SK-N-SH (cell line): Measurements from ENCODE around the gene TPGS1. TPM values are rescaled to one million over a fixed set of nuclear protein-coding genes. Genes with fewer than 3 reads are reported as not detected.

ENCODE experiments used
- CTCF ChIA-PET: fragments of 300-600, 350-600 bp; formaldehyde crosslinking; extraction: SDS; loops from one replicate; lab custom pipeline; 2021; lab: Yijun Ruan, JAX
- POLR2A ChIA-PET: fragments of 350-600 bp; sonication (Branson Sonifier 250); formaldehyde crosslinking; extraction: SDS; loops from one replicate; lab custom pipeline; 2020; ENCODE audit warnings: antibody characterized with exemption, inconsistent platforms; lab: Yijun Ruan, JAX
- DNase-seq: peaks from one replicate; pipeline ENCODE4 v3.0.0; 2012
- H2AFZ ChIP-seq: fragments of 200-600 bp; sonication (generic); 2 replicates; pipeline ENCODE4 v1.8.1; 2016; ENCODE audit warnings: antibody characterized with exemption, mild to moderate bottlenecking, low read depth
- H3F3A ChIP-seq: fragments of 200-600 bp; sonication (generic); replicated peaks from 2 replicates; pipeline ENCODE3; 2016; ENCODE audit warnings: antibody characterized with exemption, mild to moderate bottlenecking; ENCODE audit not compliant: insufficient read depth
- H3K27ac ChIP-seq, 2 experiments: fragments of 200-500 bp in 1 of 2; fragments of 200-600 bp in 1 of 2; sonication (Bioruptor generic) in 1 of 2; sonication (generic), shearing (Covaris generic) in 1 of 2; 2 replicates each; pipeline versions ENCODE4 v1.5.1 to v1.6.1; 2014 to 2016; ENCODE audit warnings: low read depth in 2 of 2, inconsistent platforms in 1 of 2, low read length in 1 of 2, mild to moderate bottlenecking in 1 of 2, mixed read lengths in 1 of 2
- H3K27me3 ChIP-seq: fragments of 200-600 bp; sonication (generic), shearing (Covaris generic); 2 replicates; pipeline ENCODE4 v1.6.1; 2016; ENCODE audit warnings: mixed run types; ENCODE audit not compliant: insufficient read depth
- H3K36me3 ChIP-seq, 2 experiments: fragments of 200-500 bp in 1 of 2; fragments of 200-600 bp in 1 of 2; sonication (Bioruptor generic) in 1 of 2; sonication (generic) in 1 of 2; replicated peaks in 1 of 2; 2 replicates each; pipeline versions ENCODE3 to v1.5.1; 2014 to 2016; ENCODE audit warnings: low read length in 1 of 2, mild to moderate bottlenecking in 1 of 2; ENCODE audit not compliant: insufficient read depth in 2 of 2, control insufficient read depth in 1 of 2
- H3K4me1 ChIP-seq, 2 experiments: fragments of 200-500 bp in 1 of 2; fragments of 200-600 bp in 1 of 2; sonication (Bioruptor generic) in 1 of 2; sonication (generic), shearing (Covaris generic) in 1 of 2; 2 replicates each; pipeline versions ENCODE4 v1.5.1 to v1.6.1; 2014 to 2016; ENCODE audit warnings: low read depth in 1 of 2, low read length in 1 of 2, mixed run types in 1 of 2; ENCODE audit not compliant: insufficient read depth in 2 of 2, control insufficient read depth in 1 of 2
- H3K4me2 ChIP-seq: fragments of 200-600 bp; sonication (generic), shearing (Covaris generic); 2 replicates; pipeline ENCODE4 v1.6.1; 2017; ENCODE audit warnings: mixed run types
- H3K4me3 ChIP-seq, 2 experiments: fragments of 200-500 bp in 1 of 2; fragments of 200-600 bp in 1 of 2; sonication (Bioruptor generic) in 1 of 2; sonication (generic), shearing (Covaris generic) in 1 of 2; 2 replicates each; pipeline versions ENCODE4 v1.5.1 to v1.8.1; 2014 to 2016; ENCODE audit warnings: low read depth in 2 of 2, inconsistent platforms in 1 of 2, low read length in 1 of 2, mild to moderate bottlenecking in 1 of 2, mixed read lengths in 1 of 2, moderate library complexity in 1 of 2
- H3K79me2 ChIP-seq: fragments of 200-600 bp; sonication (generic); 2 replicates; pipeline ENCODE4 v1.8.1; 2017; ENCODE audit warnings: mild to moderate bottlenecking; ENCODE audit not compliant: insufficient read depth
- H3K9ac ChIP-seq: fragments of 200-600 bp; sonication (generic); 2 replicates; pipeline ENCODE4 v1.6.1; 2017; ENCODE audit warnings: mixed run types
- H3K9me2 ChIP-seq: fragments of 200-600 bp; sonication (generic); 2 replicates; pipeline ENCODE4 v1.6.1; 2017; ENCODE audit warnings: mixed run types
- H3K9me3 ChIP-seq: fragments of 200-600 bp; sonication (generic); 2 replicates; pipeline ENCODE4 v1.6.1; 2017; ENCODE audit warnings: mixed run types, mild to moderate bottlenecking, moderate library complexity
- H4K20me1 ChIP-seq: fragments of 200-600 bp; sonication (generic); 2 replicates; pipeline ENCODE4 v1.6.1; 2017; ENCODE audit warnings: mild to moderate bottlenecking, mixed run types; ENCODE audit not compliant: insufficient read depth
- CTCF ChIP-seq: fragments of 200-600 bp; sonication (generic); IDR thresholded peaks from 2 replicates; pipeline ENCODE4 v1.6.1; 2017; ENCODE audit warnings: antibody characterized with exemption, mild to moderate bottlenecking, moderate library complexity
- FOSL2 ChIP-seq: IDR thresholded peaks from 2 replicates; pipeline ENCODE4 v1.4.0; 2012; ENCODE audit warnings: low read depth, mild to moderate bottlenecking, moderate library complexity, borderline replicate concordance
- FOXM1 ChIP-seq: IDR thresholded peaks from 2 replicates; pipeline ENCODE4 v1.4.0; 2012; ENCODE audit warnings: low read depth, mild to moderate bottlenecking
- MAX ChIP-seq: IDR thresholded peaks from 2 replicates; pipeline ENCODE4 v1.4.0; 2012; ENCODE audit warnings: low read depth
- MEF2A ChIP-seq: IDR thresholded peaks from 2 replicates; pipeline ENCODE4 v1.4.0; 2012; ENCODE audit warnings: low read depth, borderline replicate concordance
- MXI1 ChIP-seq: IDR thresholded peaks from 2 replicates; pipeline ENCODE4 v1.6.1; 2012; ENCODE audit warnings: mild to moderate bottlenecking, low read depth, low read length, improper control_type of control experiment
- NRF1 ChIP-seq: IDR thresholded peaks from 2 replicates; pipeline ENCODE4 v1.6.1; 2012; ENCODE audit warnings: low read depth, mild to moderate bottlenecking, low read length
- POLR2AphosphoS5 ChIP-seq: IDR thresholded peaks from 2 replicates; pipeline ENCODE4 v1.6.1; 2012; ENCODE audit warnings: low read depth, low read length
- RAD21 ChIP-seq: IDR thresholded peaks from 2 replicates; pipeline ENCODE4 v1.6.1; 2012; ENCODE audit warnings: mild to moderate bottlenecking, low read length
- RCOR1 ChIP-seq: fragments of 150-350 bp; IDR thresholded peaks from 2 replicates; pipeline ENCODE4 v1.6.1; 2017; ENCODE audit warnings: antibody characterized with exemption, low read length
- REST ChIP-seq: IDR thresholded peaks from 2 replicates; pipeline ENCODE4 v1.6.1; 2012; ENCODE audit warnings: mild to moderate bottlenecking, low read depth, low read length, moderate library complexity
- SIN3A ChIP-seq: IDR thresholded peaks from 2 replicates; pipeline ENCODE4 v1.6.1; 2012; ENCODE audit warnings: low read depth, mild to moderate bottlenecking, low read length, moderate library complexity, borderline replicate concordance
- SMC3 ChIP-seq: IDR thresholded peaks from 2 replicates; pipeline ENCODE4 v1.6.1; 2012; ENCODE audit warnings: low read depth, low read length, improper control_type of control experiment
- TAF1 ChIP-seq: IDR thresholded peaks from 2 replicates; pipeline ENCODE4 v1.6.1; 2012; ENCODE audit warnings: low read depth, mild to moderate bottlenecking, low read length, moderate library complexity, borderline replicate concordance
- TEAD4 ChIP-seq: IDR thresholded peaks from 2 replicates; pipeline ENCODE4 v1.4.0; 2012; ENCODE audit warnings: mild to moderate bottlenecking, borderline replicate concordance; ENCODE audit not compliant: insufficient read depth
- ZBTB33 ChIP-seq: IDR thresholded peaks from 2 replicates; pipeline ENCODE4 v1.4.0; 2012; ENCODE audit warnings: low read depth, borderline replicate concordance
- WGBS: methylation state at CpG from one replicate; pipeline ENCODE4 v1.1.6; 2017; ENCODE audit warnings: low lambda C conversion rate; 5-methylcytosine and 5-hydroxymethylcytosine counted together
- polyA plus RNA-seq, 3 experiments: library from polyadenylated mRNA; depleted of rRNA; stranded (reverse); fragments of >200 nt; gene quantifications; 2 replicates each; pipeline ENCODE4 v1.2.3, GENCODE V29; 2012

The TPGS1 gene
- polyA plus RNA-seq, 1 of the 3 experiments (the other 2 are of a cell fraction), result 31.0 TPM

GRCh38 chr19:504616-505015 is 2.7 kb upstream of the TPGS1 start:
- Histone ChIP-seq H3K9me3 (no peaks in the 10 kb centered on the region), H3K4me2 (no peak overlapping the region), H3K27ac (no peak overlapping the region), H3K9ac (no peak overlapping the region), H3K79me2 (peaks cover 16% of the 10 kb centered on the region), H2AFZ (no peak overlapping the region), H3K4me1 (peaks cover 3 to 13% of the 10 kb centered on the region in 2 experiments; a peak in 1 of 4 replicates), H3K27me3 (no peaks in the 10 kb centered on the region), H3F3A (no peaks in the 10 kb centered on the region), H3K4me3 (no peak overlapping the region), H4K20me1 (no peaks in the 10 kb centered on the region), H3K36me3 (peaks cover 0 to 2% of the 10 kb centered on the region in 2 experiments), H3K9me2 (no peaks in the 10 kb centered on the region)
- POLR2A ChIA-PET, result no interaction called here
- WGBS, result 93% methylated on average over 7 of the region's 14 CpGs
- TF ChIP-seq TEAD4 (no peak), NRF1 (no peak), SIN3A (no peak), FOSL2 (no peak), RCOR1 (no peak), MXI1 (no peak), RAD21 (no peak)
- DNase-seq, result no peak
- CTCF ChIA-PET, result interaction anchor here (0.6 to 3.8 kb wide), 4 partner anchors 9 to 1290 kb away, joined by 3 to 33 read pairs (median 5); no protein-coding TSS in a partner anchor

DNA sequence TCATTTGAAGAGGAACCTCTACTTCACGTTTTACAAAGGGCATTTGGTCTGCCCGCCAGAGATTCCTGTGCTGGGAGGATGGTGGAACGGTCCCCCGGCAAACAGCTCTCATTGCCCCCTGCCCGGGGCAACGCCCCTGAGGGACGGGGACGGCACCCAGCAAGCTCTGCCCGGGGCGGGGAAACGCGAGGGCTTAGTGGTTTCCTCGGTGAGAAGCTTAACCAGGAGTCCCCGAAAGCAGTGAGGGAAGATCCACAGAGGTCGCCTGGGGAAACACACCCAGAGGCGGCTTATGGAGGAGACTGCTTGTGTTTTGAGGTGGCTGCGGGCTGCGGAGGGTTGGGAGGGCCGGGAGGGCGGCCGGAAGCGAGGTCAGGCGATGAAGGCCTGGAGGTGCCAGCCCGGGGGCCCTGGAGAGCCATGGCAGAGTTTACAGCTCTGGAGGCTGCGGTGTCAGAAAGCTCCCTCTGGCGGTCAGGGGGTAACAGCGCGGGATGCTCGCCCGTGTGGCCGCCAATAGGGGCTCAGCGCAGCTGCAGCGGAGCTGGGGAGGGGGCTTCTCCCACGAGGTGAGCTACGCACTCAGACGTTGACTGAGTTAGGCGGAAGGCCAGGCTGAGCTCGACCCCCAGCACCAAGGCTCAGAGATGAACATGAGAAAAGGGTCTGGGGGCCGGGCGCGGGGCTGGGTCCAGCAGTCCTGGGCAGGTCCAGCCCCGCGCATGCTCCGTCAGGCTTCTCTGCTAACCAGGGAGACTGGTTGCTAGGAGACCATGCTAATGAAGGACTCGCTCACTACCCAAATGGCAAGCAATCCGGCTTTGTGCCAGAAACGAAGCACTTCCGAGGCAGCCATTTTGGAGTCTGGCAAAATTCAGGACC is 652 bp upstream of the TPGS1 start:
- H3K27ac ChIP-seq, result peak overlapping the region; percentile 76 to 93
- CTCF ChIA-PET, result interaction anchor here (0.6 to 3.8 kb wide), 25 partner anchors 9 to 240 kb away, joined by 3 to 33 read pairs (median 5); partner anchors contain the start of genes CDC34, MADCAM1, MIER2 and SHC2
- 15% methylated on average over 20 of the region's 48 CpGs for WGBS

More for the DNA sequence above, 652 bp upstream of the TPGS1 start:
- TF ChIP-seq POLR2AphosphoS5 (peak; percentile 30; the same call in 1 of the 2 replicates), RAD21 (peak; percentile 62), SIN3A (peak; percentile 81; the same call in 1 of the 2 replicates), TAF1 (peak; percentile 73; the same call in 1 of the 2 replicates), MAX (peak; percentile 83), FOXM1 (no peak), REST (peak; percentile 28; the same call in 1 of the 2 replicates), ZBTB33 (no peak), MEF2A (no peak), CTCF (peak; percentile 95), NRF1 (peak; percentile 90), MXI1 (peak; percentile 84), SMC3 (peak; percentile 77)
- Histone ChIP-seq H3K9ac (peak overlapping the region; percentile 97), H3K27me3 (no peaks in the 10 kb centered on the region), H3F3A (peaks cover 5% of the 10 kb centered on the region), H3K79me2 (peaks cover 16% of the 10 kb centered on the region), H3K4me3 (peak overlapping the region; percentile 96 to 98), H3K4me2 (peak overlapping the region; percentile 97), H3K36me3 (peaks cover 0 to 5% of the 10 kb centered on the region in 2 experiments), H3K9me3 (no peaks in the 10 kb centered on the region), H4K20me1 (peaks cover 5% of the 10 kb centered on the region; the same call in 1 of the 2 replicates), H3K4me1 (peaks cover 3 to 13% of the 10 kb centered on the region in 2 experiments; a peak in 1 of 4 replicates), H3K9me2 (no peaks in the 10 kb centered on the region), H2AFZ (peak overlapping the region; percentile 95)
- POLR2A ChIA-PET, result interaction anchor here (1.0 to 1.1 kb wide), 3 partner anchors 18 to 68 kb away, joined by 4 to 11 read pairs (median 7); partner anchors contain the start of gene CDC34
- DNase-seq, result peak; percentile 97
